Parathyroid adenoma (tissue), 2 donors: ENCODE measurements around the gene CFAP77.

Experiments
- H2AFZ ChIP-seq: fragments of 300-600 bp; sonication (generic); one replicate; pipeline ENCODE4 v1.7.0; 2017; ENCODE audit warnings: antibody characterized with exemption, mild to moderate bottlenecking
- H3K27ac ChIP-seq: fragments of 300-600 bp; sonication (generic); one replicate; pipeline ENCODE4 v1.7.0; 2017
- H3K27me3 ChIP-seq: fragments of 300-600 bp; sonication (generic); one replicate; pipeline ENCODE4 v1.7.0; 2017; ENCODE audit warnings: low read length; ENCODE audit not compliant: control insufficient read depth, insufficient read depth
- H3K36me3 ChIP-seq: fragments of 300-600 bp; sonication (generic); one replicate; pipeline ENCODE4 v1.7.0; 2017; ENCODE audit warnings: low read length; ENCODE audit not compliant: control insufficient read depth, insufficient read depth
- H3K4me1 ChIP-seq: fragments of 300-600 bp; sonication (generic); one replicate; pipeline ENCODE4 v1.7.0; 2017; ENCODE audit warnings: control low read depth
- H3K4me2 ChIP-seq: fragments of 300-600 bp; sonication (generic); one replicate; pipeline ENCODE4 v1.7.0; 2017; ENCODE audit warnings: low read length
- H3K4me3 ChIP-seq: fragments of 300-600 bp; sonication (generic); one replicate; pipeline ENCODE4 v1.7.0; 2017; ENCODE audit warnings: low read depth, low read length
- H3K79me2 ChIP-seq: fragments of 300-600 bp; sonication (generic); one replicate; pipeline ENCODE4 v1.7.0; 2017; ENCODE audit warnings: control low read depth
- H3K9ac ChIP-seq: fragments of 300-600 bp; sonication (generic); one replicate; pipeline ENCODE4 v1.7.0; 2017; ENCODE audit warnings: mild to moderate bottlenecking
- H3K9me3 ChIP-seq: fragments of 300-600 bp; sonication (generic); one replicate; pipeline ENCODE4 v1.7.0; 2017; ENCODE audit warnings: low read length; ENCODE audit not compliant: control insufficient read depth
- TF ChIP-seq, protein P1 (sequence below): fragments of 300-600 bp; sonication (generic); IDR thresholded peaks from one replicate; pipeline ENCODE4 v1.7.0; 2017; ENCODE audit warnings: antibody characterized with exemption, mild to moderate bottlenecking
- donor health status: primary hyperparathyroidism.

The CFAP77 gene

GRCh38 chr9:132584601-132585560 is 174.9 kb downstream of the CFAP77 start:
- Histone ChIP-seq H3K4me1 (no peaks in the 10 kb centered on the region), H3K4me2 (no peak overlapping the region), H3K36me3 (no peaks in the 10 kb centered on the region), H3K9me3 (no peaks in the 10 kb centered on the region), H2AFZ (no peak overlapping the region), H3K79me2 (no peaks in the 10 kb centered on the region), H3K9ac (no peak overlapping the region), H3K27ac (no peak overlapping the region), H3K4me3 (no peak overlapping the region), H3K27me3 (peaks cover 14% of the 10 kb centered on the region)
- TF ChIP-seq, protein P1, sequence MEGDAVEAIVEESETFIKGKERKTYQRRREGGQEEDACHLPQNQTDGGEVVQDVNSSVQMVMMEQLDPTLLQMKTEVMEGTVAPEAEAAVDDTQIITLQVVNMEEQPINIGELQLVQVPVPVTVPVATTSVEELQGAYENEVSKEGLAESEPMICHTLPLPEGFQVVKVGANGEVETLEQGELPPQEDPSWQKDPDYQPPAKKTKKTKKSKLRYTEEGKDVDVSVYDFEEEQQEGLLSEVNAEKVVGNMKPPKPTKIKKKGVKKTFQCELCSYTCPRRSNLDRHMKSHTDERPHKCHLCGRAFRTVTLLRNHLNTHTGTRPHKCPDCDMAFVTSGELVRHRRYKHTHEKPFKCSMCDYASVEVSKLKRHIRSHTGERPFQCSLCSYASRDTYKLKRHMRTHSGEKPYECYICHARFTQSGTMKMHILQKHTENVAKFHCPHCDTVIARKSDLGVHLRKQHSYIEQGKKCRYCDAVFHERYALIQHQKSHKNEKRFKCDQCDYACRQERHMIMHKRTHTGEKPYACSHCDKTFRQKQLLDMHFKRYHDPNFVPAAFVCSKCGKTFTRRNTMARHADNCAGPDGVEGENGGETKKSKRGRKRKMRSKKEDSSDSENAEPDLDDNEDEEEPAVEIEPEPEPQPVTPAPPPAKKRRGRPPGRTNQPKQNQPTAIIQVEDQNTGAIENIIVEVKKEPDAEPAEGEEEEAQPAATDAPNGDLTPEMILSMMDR, result no peak

- TF ChIP-seq, protein P1, result no peak
These were observed 176.2 kb downstream of the CFAP77 start for GRCh38 chr9:132585954-132586829.

DNA sequence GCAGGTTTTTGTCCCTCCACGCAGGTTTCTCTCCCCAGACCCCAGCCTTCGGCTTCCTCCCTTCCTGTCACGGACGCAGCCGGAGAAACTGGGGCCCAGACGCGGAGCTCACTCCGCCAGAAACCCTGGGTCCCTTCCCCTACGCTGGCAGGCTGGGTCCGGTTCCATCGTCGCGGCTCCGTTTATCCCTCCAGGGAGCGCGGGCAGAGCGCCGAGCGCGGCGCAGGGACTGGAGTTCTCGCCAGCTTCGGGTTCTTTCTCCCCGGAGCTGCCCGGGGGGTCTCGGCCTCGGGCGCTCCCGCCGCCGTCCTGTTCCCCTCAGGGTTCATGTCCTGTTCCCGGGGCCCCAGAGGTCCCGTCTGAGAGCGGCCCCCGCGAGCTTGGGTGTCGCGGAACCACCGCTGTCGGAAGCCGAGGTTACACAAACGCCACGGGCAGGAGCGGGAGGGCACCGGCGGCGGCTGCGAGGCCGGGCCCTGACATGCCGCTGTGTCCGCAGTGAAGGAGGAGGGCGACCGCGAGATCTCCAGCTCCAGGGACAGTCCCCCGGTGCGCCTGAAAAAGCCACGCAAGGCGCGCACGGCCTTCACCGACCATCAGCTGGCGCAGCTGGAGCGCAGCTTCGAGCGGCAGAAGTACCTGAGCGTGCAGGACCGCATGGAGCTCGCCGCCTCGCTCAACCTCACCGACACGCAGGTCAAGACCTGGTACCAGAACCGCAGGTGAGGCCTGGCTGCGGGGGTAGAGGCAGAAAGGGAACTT is 177.0 kb downstream of the CFAP77 start:
- peaks cover 9% of the 10 kb centered on the region for H3K27me3 ChIP-seq
- H3K27ac ChIP-seq, result no peak overlapping the region
- H3K4me1 ChIP-seq, result no peaks in the 10 kb centered on the region
- no peaks in the 10 kb centered on the region for H3K9me3 ChIP-seq
- H2AFZ ChIP-seq, result no peak overlapping the region
- H3K36me3 ChIP-seq, result no peaks in the 10 kb centered on the region
- no peak overlapping the region for H3K4me2 ChIP-seq
- H3K9ac ChIP-seq, result no peak overlapping the region
- no peaks in the 10 kb centered on the region for H3K79me2 ChIP-seq
- no peak overlapping the region for H3K4me3 ChIP-seq
- TF ChIP-seq, protein P1, result no peak

More at GRCh38 chr9:132585954-132586829, 176.2 kb downstream of the CFAP77 start:
- Histone ChIP-seq H3K9me3 (no peaks in the 10 kb centered on the region), H2AFZ (no peak overlapping the region), H3K36me3 (no peaks in the 10 kb centered on the region), H3K9ac (no peak overlapping the region), H3K4me2 (no peak overlapping the region), H3K79me2 (no peaks in the 10 kb centered on the region), H3K4me1 (no peaks in the 10 kb centered on the region), H3K27me3 (peaks cover 12% of the 10 kb centered on the region), H3K4me3 (no peak overlapping the region), H3K27ac (no peak overlapping the region)

GRCh38 chr9:132587592-132587955 is 177.6 kb downstream of the CFAP77 start:
- Histone ChIP-seq H3K4me2 (no peak overlapping the region), H3K9ac (no peak overlapping the region), H3K36me3 (no peaks in the 10 kb centered on the region), H3K4me1 (no peaks in the 10 kb centered on the region), H3K27ac (no peak overlapping the region), H3K79me2 (no peaks in the 10 kb centered on the region), H3K27me3 (peaks cover 9% of the 10 kb centered on the region), H2AFZ (no peak overlapping the region), H3K4me3 (no peak overlapping the region), H3K9me3 (no peaks in the 10 kb centered on the region)
- TF ChIP-seq, protein P1, result no peak
